SU-DHL-6 (cell line): ENCODE measurements around the gene DLX4.

Experiments used
- CTCF ChIP-seq: fragments of 200-600 bp; sonication (generic); IDR thresholded peaks from one replicate; pipeline ENCODE4 v1.5.1; 2017; ENCODE audit warnings: antibody characterized with exemption, mild to moderate bottlenecking, low read length, moderate library complexity; ENCODE audit not compliant: insufficient read depth, poor library complexity, severe bottlenecking
- EZH2phosphoT487 ChIP-seq: fragments of 200-600 bp; sonication (generic), shearing (Covaris generic); conservative IDR thresholded peaks from 2 replicates; pipeline ENCODE4 v1.6.1; 2018; ENCODE audit warnings: mild to moderate bottlenecking, antibody characterized with exemption, low read length, moderate library complexity, mixed read lengths

- no peak for TF ChIP-seq CTCF
- no peak for TF ChIP-seq EZH2phosphoT487
These were observed 5.2 kb upstream of the DLX4 start for GRCh38 chr17:49963626-49964302.
